HFF-Myc (cell line): Measurements from ENCODE around the gene TRAPPC11.

ENCODE experiments used
- DNase-seq: peaks from one replicate; pipeline ENCODE4 v3.0.0-alpha.2; 2011; ENCODE audit warnings: low read depth; ENCODE audit errors: extremely low read depth
- H3K4me3 ChIP-seq: replicated peaks from 2 replicates; pipeline ENCODE4 v1.5.1; 2011; ENCODE audit warnings: low read depth, mild to moderate bottlenecking, control low read depth, low read length
- CTCF ChIP-seq: IDR thresholded peaks from 2 replicates; pipeline ENCODE4 v1.5.1; 2012; ENCODE audit warnings: mild to moderate bottlenecking, low read depth, low read length, control low read depth; ENCODE audit errors: missing control alignments

Gene TRAPPC11

DNA sequence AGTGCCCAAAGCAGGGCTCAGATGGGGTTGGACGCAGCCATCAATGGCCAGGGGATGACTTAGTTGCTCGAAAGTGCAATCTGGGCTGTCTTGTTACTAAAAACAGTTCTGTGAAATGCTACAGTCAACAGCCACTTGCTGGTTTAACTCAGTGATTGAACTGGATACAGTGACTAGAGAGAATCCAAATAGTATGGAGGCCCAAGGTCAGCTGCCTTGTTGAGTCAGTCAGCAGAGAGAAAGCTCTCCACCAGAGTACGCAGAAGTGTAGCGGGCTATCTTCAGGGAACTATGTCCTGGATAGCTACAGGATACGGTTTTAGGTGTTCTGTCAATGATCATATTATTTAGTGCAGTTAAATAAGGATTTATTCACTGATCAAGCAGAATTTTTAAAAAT is 68.4 kb downstream of the TRAPPC11 start:
- TF ChIP-seq CTCF = no peak
- no peak overlapping the region for H3K4me3 ChIP-seq
- no peak for DNase-seq

DNA sequence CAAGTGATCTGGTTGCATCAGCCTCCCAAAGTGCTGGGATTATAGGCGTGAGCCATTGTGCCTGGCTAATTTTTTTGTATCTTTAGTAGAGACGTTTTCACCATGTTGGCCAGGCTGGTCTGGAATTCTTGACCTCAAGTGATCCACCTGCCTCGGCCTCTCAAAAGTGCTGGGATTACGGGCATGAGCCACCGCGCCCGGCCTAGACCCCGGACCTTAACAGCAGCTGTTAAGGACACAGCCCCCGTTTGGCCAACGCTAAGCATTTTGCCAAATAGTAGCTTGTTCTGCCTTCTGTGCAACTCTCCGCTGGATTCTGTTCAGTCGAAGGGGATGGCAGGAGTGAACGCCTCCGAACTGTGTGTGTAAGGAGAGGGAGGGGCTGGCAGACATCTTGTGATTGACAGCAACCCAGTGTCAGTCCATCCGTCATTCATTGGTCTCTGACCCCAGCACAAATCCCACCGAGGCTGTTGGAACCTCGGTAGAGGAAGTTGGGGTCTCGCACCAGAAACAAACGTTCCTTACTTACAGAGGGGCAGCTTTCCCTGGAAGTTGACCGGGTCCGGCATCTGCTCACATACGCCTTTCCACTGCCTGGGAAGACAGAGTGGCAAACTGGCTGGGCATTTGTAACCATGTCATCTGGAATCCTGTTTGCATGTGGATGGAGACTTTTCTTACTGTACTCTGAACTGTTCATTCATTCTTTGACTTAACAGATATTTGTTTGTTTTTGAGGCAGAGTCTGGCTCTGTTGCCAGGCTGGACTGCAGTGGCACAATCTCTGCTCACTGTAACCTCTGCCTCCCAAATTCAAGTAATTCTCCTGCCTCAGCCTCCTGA is 69.4 kb downstream of the TRAPPC11 start:
- DNase-seq = no peak
- no peak for TF ChIP-seq CTCF
- H3K4me3 ChIP-seq = no peak overlapping the region

DNA sequence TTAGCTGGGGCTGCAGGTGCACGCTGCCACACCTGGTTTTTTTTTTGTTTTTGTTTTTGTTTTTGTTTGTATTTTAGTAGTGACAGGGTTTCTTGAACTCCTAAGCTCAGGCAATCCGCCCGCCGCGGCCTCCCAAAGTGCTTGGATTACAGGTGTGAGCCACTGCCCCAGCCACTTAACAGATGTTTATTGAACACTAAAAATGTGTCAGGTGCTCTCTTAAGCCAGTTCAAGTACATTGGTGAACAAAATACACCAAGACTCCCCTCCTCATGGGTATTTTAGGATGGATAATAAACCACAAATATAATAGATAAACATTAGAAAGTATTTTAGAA is 69.9 kb downstream of the TRAPPC11 start:
- TF ChIP-seq CTCF = no peak
- H3K4me3 ChIP-seq = no peak overlapping the region
- no peak for DNase-seq

DNA sequence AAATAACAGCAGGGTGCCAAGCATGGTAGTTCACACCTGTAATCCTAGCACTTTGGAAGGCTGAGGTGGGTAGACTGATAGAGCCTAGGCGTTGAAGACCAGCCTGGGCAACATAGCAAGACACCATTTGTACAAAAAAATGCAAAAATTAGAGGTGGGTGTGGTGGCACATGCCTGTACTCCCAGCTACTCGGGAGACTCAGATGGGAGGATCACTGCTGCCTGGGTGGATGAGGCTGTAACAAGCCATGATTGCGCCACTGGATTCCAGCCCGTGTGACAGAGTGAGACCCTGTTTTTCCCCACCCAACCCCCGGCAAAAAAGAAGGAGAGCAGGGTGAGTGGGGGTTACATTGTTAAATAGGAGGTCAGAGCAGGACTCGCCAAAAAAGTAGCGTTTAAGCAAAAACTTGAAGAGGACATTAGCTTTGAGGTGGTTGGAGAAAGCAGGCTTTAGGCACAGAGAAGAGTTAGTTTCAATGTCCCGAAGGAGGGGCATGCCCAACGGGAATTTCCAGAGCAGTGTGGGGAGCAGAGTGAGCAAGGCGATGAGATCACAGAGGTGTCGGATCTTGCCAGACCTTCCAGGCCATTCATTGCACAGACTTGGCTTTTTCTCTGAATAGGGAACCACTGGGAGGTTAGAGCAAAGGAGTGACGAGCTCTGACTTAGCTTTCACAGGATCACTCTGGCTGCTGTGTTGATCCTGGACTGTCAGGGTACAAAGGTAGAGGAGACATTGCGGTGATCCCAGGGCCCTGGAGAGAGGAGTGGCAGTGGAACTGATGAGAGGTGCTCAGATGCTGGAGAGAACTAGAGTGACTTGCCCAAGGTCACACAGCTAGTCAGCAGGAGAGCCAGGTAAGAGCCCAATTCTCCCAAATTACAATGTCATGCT is 70.6 kb downstream of the TRAPPC11 start:
- no peak overlapping the region for H3K4me3 ChIP-seq
- no peak for DNase-seq
- no peak for TF ChIP-seq CTCF

DNA sequence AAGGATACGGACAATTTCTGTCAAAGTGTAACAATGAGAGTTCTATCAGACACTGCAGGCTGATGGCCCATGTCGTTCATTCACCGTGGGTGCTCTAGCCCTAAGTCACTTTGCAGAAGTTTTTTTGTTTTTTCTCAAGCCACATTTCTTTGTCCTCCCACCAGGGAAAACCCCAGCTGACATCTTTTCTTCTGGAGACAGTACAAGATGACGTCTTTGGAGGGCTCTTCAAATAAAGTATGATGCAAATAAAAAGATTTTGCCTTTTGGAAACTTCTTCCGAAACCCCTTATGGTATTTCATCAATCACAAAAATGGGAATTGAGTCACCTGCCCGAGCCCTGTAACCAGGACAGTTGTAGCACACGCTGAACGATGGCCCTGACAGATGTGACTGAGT is 73.2 kb downstream of the TRAPPC11 start:
- TF ChIP-seq CTCF = no peak
- no peak for DNase-seq
- no peak overlapping the region for H3K4me3 ChIP-seq

DNA sequence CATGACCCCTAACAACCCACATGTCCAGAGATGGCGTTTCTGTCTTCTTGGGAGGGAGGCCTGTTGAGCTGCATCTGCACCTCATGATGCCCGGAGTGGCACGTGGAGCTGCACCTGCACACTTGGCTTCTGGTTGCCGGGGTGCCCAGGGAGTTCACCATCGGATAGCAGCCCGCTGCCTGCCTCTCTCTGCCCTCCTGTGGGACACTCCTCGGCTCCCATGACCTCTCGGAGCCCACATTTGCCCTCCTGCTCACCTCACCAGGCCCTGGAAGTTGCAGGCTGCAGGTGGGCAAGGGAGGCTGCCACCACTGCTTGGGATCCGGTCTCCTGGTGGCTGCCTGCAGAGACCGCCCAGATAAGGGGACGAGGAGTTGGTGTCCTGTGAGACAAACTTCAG is 74.1 kb downstream of the TRAPPC11 start:
- TF ChIP-seq CTCF = no peak
- no peak for DNase-seq

More for the DNA sequence above, 74.1 kb downstream of the TRAPPC11 start:
- no peak overlapping the region for H3K4me3 ChIP-seq
